GM19025 (cell line): ENCODE results near the gene VIL1.

Experiments
- ATAC-seq: cut with Tn5 transposase; IDR thresholded peaks from one replicate; pipeline ENCODE4 v1.9.1; 2021; ENCODE audit warnings: mild to moderate bottlenecking, low read depth, moderate library complexity; ENCODE audit not compliant: unreplicated experiment

VIL1 gene

DNA sequence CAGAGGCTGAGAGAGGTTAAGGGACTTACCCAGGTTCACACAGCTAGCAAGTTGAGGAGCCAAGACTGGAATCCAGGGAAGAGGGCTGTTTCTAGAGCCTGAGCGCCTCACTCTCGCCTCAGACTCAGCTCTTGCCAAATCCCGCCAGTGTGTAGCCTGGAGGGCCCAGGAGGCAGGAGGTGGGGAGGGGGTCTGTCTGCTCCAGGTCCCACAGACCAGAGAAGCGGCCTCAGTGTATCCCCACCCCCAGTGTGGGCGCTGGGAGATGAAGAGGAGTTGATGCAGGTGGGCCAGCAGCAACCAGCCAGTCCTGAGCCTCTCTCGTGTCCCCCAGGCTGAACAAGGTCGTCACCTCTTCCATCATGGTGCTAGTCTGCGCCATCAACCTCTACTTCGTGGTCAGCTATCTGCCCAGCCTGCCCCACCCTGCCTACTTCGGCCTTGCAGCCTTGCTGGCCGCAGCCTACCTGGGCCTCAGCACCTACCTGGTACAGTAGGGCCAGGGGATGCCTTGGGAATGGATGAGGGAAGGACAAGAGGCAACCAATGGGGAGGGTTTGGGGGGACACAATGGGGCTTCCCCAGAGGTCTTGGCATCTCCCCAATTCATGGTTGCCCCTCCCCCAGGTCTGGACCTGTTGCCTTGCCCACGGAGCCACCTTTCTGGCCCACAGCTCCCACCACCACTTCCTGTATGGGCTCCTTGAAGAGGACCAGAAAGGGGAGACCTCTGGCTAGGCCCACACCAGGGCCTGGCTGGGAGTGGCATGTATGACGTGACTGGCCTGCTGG is 24.4 kb upstream of the VIL1 start:
- no peak for ATAC-seq

DNA sequence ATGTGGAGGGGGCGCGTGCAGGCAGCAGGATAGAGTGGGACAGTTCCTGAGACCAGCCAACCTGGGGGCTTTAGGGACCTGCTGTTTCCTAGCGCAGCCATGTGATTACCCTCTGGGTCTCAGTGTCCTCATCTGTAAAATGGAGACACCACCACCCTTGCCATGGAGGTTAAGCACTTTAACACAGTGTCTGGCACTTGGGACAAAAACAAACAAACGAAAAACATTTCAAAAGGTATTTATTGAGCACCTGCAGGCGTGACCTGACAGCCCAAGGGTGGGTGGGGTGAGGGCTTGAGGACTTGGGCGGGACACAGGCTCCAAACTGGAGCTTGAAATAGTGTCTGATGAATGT is 23.9 kb upstream of the VIL1 start:
- ATAC-seq: no peak

DNA sequence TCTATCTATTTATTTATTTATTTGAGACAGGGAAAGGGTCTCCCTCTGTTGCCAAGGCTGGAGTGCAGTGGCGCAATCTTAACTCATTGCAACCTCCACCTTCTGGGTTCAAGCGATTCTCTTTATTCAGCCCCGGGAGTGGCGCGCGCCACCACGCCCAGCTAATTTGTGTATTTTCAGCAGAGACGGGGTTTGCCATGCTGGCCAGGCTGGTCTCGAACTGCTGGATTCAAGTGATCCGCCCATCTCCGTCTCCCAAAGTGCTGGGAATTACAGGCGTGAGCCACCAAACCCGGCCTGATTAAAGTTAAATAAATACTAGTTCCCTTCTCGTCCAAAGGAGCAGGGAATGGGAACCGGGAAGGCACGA is 23.5 kb upstream of the VIL1 start:
- no peak for ATAC-seq

- ATAC-seq: peak; percentile 47
Observed at GRCh38 chr2:218395826-218396687, 22.9 kb upstream of the VIL1 start.

DNA sequence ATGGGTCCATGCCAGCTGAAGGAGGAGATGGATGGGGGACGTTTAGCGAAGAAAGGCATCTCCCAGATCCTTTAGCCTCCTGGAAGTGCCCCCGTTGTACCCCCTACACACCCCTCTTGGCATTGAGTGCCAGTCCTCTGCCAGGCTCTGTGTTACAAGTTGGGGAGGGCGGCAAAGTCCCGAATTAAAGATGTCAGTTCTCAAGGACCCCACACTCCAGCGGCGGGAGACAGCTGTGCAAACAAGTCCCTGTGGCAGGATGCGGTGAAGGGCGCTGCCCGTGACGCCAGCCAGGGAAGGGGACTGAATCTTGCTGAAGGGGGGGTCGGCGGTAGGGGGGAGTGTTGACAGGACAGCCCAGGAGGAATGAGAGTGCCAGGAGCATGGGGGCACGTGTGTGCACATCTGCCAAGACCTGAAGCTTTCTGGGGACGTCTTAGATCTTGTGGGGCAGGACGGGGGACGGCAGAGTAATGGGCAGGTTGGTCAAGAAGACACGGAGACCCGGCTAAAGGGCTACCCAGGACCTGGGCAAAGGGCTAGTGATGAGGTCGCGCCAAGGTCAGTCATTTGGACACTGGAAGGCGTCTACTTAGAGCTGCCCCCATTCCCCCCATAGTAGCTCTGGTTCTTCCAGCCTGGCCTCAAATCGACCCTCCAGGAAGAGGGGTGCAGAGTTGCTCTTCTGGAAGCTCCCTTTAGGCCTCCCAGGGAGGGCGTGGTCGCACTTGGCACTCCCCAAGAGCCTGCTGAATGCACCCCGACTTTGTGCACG is 22.0 kb upstream of the VIL1 start:
- no peak for ATAC-seq

DNA sequence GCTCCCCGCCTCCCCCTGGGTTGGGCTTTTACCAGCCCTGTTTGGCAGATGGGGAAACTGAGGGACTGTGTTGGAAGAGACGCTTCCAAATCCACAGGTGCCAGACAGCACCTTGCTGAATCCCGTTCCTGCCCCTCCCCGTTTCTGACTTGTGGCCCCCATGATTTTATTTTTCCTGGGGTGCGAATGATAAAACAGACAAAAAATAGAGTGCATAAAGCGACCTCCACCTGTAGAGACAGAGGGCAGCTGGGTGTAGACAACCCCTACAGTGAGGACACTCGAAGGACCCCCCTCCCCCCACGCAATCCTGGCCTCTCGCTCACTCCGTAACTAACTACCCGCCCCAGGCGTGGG is 21.5 kb upstream of the VIL1 start:
- no peak for ATAC-seq

GRCh38 chr2:218397820-218398436 is 21.0 kb upstream of the VIL1 start:
- peak; percentile 18 for ATAC-seq

DNA sequence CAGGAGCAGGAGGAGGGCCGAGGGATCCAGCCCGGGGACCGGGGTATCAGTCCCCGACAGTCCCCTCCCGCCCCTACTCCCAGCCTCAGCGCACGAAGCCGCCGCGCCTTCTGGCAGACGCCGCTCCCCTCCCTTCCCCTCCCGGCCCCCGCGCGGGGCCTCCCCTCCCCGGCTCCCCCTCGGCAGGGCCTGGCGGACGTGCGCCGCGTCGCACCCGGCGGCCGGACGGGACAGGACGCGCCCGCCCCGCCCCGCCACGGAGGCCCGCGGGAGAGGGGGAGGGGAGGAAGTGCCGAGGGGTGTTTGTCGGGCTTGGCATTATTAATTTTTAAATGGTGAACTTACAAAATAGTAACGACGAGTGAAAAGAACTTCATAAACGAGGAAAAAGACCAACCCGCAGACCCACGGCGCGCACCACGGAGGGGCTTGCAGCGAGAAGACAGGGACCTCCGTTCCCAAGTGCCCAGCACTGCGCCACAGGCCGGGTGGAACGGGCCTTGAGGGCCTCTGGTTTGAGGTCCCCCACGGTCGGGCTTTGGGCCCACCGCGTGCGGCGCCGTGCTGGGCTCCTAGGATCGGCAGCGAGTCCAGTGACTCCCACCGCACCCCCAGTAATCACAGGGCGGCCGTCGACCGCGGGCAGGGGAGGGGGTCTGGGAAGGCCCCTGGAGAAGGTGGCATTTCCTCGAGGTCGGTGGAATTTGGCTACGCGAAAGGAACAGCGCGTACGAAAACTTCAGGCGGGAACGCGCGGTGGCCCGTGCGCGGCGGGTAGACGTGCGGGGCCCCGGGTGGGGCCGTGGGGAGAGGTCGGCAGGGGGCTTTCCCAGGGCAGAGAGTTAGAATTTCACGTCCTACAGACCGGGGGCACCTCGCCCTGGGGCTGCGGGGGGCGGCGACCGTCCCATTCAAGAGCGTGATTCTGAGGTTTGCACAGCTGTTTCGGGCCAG is 20.2 kb upstream of the VIL1 start:
- peak; percentile 19 for ATAC-seq

- ATAC-seq: peak; percentile 26
Observed at GRCh38 chr2:218399391-218400166, 19.3 kb upstream of the VIL1 start, which contains the start of gene CTDSP1. CTDSP1 (plus strand) TSS chr2:218399868; CDS start chr2:218400091, 223 bp downstream.

- no peak for ATAC-seq
Observed at GRCh38 chr2:218400167-218400929, 18.6 kb upstream of the VIL1 start.

DNA sequence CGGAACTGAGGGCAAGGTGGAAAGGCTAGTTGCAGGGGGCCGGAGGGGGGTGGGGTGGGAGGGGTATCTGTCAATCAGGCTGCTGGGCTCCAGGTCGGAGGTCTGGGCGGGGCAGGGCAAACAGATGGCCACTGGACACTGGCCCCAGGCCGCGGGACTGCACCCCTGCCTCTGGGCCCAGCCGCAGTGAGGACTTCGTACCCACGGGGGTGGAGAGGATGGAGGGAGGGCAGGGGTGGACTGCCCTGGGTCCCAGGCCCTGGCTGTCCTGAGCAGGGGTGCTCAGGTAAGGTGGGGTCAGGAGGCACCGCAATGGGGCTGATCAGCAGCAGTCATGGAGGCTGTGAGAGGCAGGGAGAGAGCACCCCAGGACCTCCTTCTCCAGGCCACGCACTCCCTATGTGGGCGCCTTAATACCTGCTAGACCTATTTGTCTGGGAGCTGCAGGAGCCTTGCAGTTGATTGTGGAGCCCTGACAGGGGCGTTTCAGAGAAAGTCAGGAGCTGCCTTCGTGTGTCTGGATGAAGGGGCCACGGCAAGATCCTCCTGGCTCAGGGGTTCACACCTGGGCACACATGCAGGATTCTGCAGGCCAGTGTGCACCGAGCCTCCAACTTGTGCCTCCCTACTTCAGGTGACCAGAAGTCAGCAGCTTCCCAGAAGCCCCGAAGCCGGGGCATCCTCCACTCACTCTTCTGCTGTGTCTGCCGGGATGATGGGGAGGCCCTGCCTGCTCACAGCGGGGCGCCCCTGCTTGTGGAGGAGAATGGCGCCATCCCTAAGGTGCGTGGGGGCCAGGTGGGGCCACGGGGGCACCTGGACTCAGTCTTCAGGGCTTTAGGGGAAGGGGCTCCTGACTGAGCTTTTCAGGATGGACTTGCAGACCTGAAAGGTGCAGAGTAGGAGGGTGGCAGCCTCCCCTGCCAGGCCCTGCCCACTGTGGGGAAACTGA is 17.7 kb upstream of the VIL1 start:
- ATAC-seq: no peak

DNA sequence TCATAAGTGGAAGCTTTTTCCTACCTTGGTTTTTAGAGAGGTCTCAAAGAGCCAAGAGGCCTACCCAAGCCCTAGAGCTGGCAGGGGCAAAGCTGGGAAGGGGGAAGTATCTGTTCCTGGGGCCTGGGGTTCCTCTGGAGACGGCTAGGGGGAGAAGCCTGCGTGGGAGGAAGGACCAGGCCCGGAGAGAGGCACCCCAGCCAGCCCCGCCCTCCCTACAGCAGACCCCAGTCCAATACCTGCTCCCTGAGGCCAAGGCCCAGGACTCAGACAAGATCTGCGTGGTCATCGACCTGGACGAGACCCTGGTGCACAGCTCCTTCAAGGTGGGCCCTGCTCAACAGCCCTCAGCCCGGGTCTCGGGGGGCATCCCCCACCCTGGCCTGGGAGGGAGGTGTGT is 17.0 kb upstream of the VIL1 start:
- no peak for ATAC-seq

GRCh38 chr2:218402491-218402901 is 16.4 kb upstream of the VIL1 start:
- no peak for ATAC-seq

DNA sequence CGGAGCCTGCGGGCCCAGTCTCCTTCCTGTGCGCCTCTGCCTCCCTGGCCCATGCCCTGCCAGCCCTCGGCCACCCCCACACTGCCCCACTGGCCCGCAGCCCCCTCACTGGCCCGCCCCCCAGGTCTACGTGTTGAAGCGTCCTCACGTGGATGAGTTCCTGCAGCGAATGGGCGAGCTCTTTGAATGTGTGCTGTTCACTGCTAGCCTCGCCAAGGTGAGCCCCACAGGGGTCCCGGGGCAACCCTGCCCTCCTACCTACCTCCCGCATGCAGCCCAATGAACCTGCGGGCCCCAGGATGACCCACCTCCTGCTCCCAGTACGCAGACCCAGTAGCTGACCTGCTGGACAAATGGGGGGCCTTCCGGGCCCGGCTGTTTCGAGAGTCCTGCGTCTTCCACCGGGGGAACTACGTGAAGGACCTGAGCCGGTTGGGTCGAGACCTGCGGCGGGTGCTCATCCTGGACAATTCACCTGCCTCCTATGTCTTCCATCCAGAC is 16.0 kb upstream of the VIL1 start:
- ATAC-seq: no peak

DNA sequence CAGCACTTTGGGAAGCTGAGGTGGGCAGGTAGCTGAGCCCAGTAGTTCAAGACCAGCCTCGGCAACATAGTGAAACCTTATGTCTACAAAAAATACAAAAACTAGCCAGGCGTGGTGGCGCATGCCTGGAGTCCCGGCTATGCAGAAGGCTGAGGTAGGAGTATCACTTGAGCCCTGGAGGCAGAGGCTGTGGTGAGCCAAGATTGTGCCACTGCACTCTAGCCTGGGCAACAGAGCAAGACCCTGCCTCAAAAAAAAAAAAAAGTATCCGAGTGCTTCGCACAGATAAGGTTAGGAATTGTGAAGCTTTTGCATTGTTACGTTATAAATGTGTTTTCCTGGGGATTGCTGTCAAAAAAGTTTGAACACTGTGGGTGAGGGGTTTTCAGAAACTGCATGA is 15.1 kb upstream of the VIL1 start:
- ATAC-seq: no peak

- no peak for ATAC-seq
Observed at GRCh38 chr2:218404351-218405085, 14.4 kb upstream of the VIL1 start.
